Hepatocyte (in vitro differentiated cells): ENCODE data around the gene ZNF358. TPM values are rescaled to one million over a fixed set of nuclear protein-coding genes. Genes with fewer than 3 reads are reported as not detected.

Experiments used
- DNase-seq: peaks from one replicate; pipeline ENCODE4 v3.0.0-alpha.2; 2016; ENCODE audit warnings: low spot score
- H2AFZ ChIP-seq: fragments of 200-600 bp; sonication (generic); 2 replicates; pipeline ENCODE4 v1.6.0; 2016; ENCODE audit warnings: antibody characterized with exemption, mild to moderate bottlenecking
- H3K27ac ChIP-seq: fragments of 200-600 bp; sonication (generic); 2 replicates; pipeline ENCODE4 v1.5.1; 2016; ENCODE audit warnings: mild to moderate bottlenecking
- H3K27me3 ChIP-seq: fragments of 200-600 bp; sonication (generic); 2 replicates; pipeline ENCODE4 v1.6.1; 2016
- H3K36me3 ChIP-seq: fragments of 200-600 bp; sonication (generic); replicated peaks from 2 replicates; pipeline ENCODE4 v1.5.1; 2016; ENCODE audit warnings: low read depth; ENCODE audit not compliant: insufficient read depth
- H3K4me1 ChIP-seq: fragments of 200-600 bp; sonication (generic); 2 replicates; pipeline ENCODE4 v1.5.1; 2016; ENCODE audit warnings: mild to moderate bottlenecking, moderate library complexity; ENCODE audit not compliant: insufficient read depth
- H3K4me2 ChIP-seq: fragments of 200-600 bp; sonication (generic); 2 replicates; pipeline ENCODE4 v1.6.0; 2016
- H3K4me3 ChIP-seq: fragments of 200-600 bp; sonication (generic); 2 replicates; pipeline ENCODE4 v1.5.1; 2016; ENCODE audit warnings: mild to moderate bottlenecking
- H3K79me2 ChIP-seq: fragments of 200-600 bp; sonication (generic); 2 replicates; pipeline ENCODE4 v1.6.0; 2017; ENCODE audit warnings: mild to moderate bottlenecking
- H3K9me2 ChIP-seq: fragments of 200-600 bp; sonication (generic); replicated peaks from 2 replicates; pipeline ENCODE4 v1.6.0; 2017; ENCODE audit warnings: mild to moderate bottlenecking; ENCODE audit not compliant: insufficient read depth
- H3K9me3 ChIP-seq: fragments of 200-600 bp; sonication (generic); 2 replicates; pipeline ENCODE4 v1.5.1; 2016; ENCODE audit warnings: low read depth, mild to moderate bottlenecking
- H4K20me1 ChIP-seq: fragments of 200-600 bp; sonication (generic); 2 replicates; pipeline ENCODE4 v1.6.0; 2016; ENCODE audit warnings: mild to moderate bottlenecking; ENCODE audit not compliant: insufficient read depth, poor library complexity, severe bottlenecking
- EZH2 ChIP-seq: fragments of 200-600 bp; sonication (generic); IDR thresholded peaks from 2 replicates; pipeline ENCODE4 v1.6.1; 2016; ENCODE audit warnings: antibody characterized with exemption, mild to moderate bottlenecking, borderline replicate concordance
- EZH2phosphoT487 ChIP-seq: fragments of 200-600 bp; sonication (generic); IDR thresholded peaks from one replicate; pipeline ENCODE4 v1.6.1; 2018; ENCODE audit warnings: antibody characterized with exemption, mild to moderate bottlenecking, low read depth, moderate library complexity; ENCODE audit not compliant: unreplicated experiment, severe bottlenecking
- WGBS: methylation state at CpG from one replicate; pipeline ENCODE4 v1.1.6; 2016; ENCODE audit warnings: low lambda C conversion rate; ENCODE audit errors: missing lambda C conversion rate; 5-methylcytosine and 5-hydroxymethylcytosine counted together
- polyA plus RNA-seq: library from polyadenylated mRNA; unstranded; fragments of >200 nt; fragmentation: Nextera tagmentation; extraction: Ambion mirVana; gene quantifications from 2 replicates; pipeline ENCODE4 v1.2.1, GENCODE V29; 2016
- total RNA-seq: library from RNA; depleted of rRNA; stranded (reverse); fragments of >200 nt; gene quantifications from 2 replicates; pipeline ENCODE4 v1.2.3, GENCODE V29; 2014
- TF ChIP-seq, protein P1 (sequence below): fragments of 200-600 bp; sonication (generic); IDR thresholded peaks from 2 replicates; pipeline ENCODE4 v1.5.1; 2016; ENCODE audit warnings: antibody characterized with exemption, mild to moderate bottlenecking; ENCODE audit not compliant: poor library complexity

ZNF358 gene
- total and polyA plus RNA-seq, 2 experiments from 2014 or later: 37.8 to 39.9 TPM

- Histone ChIP-seq H3K9me3 (no peaks in the 10 kb centered on the region), H3K27me3 (no peaks in the 10 kb centered on the region), H2AFZ (no peak overlapping the region), H3K79me2 (no peaks in the 10 kb centered on the region), H3K27ac (no peak overlapping the region), H3K4me2 (no peak overlapping the region), H3K4me3 (no peak overlapping the region), H3K9me2 (no peaks in the 10 kb centered on the region), H3K36me3 (no peaks in the 10 kb centered on the region), H4K20me1 (no peaks in the 10 kb centered on the region), H3K4me1 (no peaks in the 10 kb centered on the region)
- WGBS: 98% methylated on average over 31 of the region's 33 CpGs
- DNase-seq: no peak
- TF ChIP-seq EZH2 (no peak), EZH2phosphoT487 (no peak)
- TF ChIP-seq, protein P1, sequence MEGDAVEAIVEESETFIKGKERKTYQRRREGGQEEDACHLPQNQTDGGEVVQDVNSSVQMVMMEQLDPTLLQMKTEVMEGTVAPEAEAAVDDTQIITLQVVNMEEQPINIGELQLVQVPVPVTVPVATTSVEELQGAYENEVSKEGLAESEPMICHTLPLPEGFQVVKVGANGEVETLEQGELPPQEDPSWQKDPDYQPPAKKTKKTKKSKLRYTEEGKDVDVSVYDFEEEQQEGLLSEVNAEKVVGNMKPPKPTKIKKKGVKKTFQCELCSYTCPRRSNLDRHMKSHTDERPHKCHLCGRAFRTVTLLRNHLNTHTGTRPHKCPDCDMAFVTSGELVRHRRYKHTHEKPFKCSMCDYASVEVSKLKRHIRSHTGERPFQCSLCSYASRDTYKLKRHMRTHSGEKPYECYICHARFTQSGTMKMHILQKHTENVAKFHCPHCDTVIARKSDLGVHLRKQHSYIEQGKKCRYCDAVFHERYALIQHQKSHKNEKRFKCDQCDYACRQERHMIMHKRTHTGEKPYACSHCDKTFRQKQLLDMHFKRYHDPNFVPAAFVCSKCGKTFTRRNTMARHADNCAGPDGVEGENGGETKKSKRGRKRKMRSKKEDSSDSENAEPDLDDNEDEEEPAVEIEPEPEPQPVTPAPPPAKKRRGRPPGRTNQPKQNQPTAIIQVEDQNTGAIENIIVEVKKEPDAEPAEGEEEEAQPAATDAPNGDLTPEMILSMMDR: no peak
Measured at GRCh38 chr19:7529610-7530490, 13.9 kb downstream of the ZNF358 start.

- H3K36me3 ChIP-seq: no peaks in the 10 kb centered on the region
- H3K4me2 ChIP-seq: peak overlapping the region; percentile 97
- no peaks in the 10 kb centered on the region for H3K9me3 ChIP-seq
- peak overlapping the region; percentile 93 for H2AFZ ChIP-seq
- TF ChIP-seq, protein P1: no peak
- TF ChIP-seq EZH2 (no peak), EZH2phosphoT487 (no peak)
- no peaks in the 10 kb centered on the region for H3K27me3 ChIP-seq
- H4K20me1 ChIP-seq: no peaks in the 10 kb centered on the region
- no peak for DNase-seq
- 50% methylated on average over 30 of the region's 30 CpGs for WGBS
- peak overlapping the region; percentile 27 for H3K4me3 ChIP-seq
- H3K79me2 ChIP-seq: no peaks in the 10 kb centered on the region
- H3K4me1 ChIP-seq: no peaks in the 10 kb centered on the region
- peak overlapping the region; percentile 87 for H3K27ac ChIP-seq
- H3K9me2 ChIP-seq: no peaks in the 10 kb centered on the region
Measured at GRCh38 chr19:7533281-7533885, 17.5 kb downstream of the ZNF358 start.

DNA sequence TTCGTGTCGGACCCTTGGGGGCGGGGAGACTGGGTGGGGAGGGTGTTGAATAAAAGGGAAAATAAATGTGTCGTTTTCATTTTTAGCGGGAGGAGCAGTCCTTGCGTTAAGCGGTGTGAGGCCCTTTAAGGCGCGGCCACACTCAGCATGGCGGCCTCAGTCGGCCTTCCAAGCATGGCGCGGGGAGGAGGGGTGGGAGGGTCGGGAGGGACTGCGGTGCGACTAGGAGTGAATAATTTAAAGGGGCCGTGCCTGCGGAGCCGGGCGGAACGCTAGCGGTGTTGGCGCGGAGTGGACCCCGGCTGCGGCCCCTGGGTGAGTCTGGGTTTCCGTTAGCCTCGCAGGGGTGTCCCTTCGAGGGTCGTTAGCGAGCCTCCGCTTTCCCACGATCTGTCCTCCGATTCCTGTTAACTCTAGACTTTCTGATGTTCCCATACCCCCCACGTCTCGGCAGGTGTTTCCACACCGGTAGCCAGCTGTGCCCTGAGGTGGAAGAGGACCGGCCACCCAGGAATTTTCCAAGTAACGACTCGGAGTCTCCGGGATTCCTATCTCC, 18.1 kb downstream of the ZNF358 start:
- Histone ChIP-seq H2AFZ (peak overlapping the region; percentile 93), H3K4me3 (peak overlapping the region; percentile 27), H3K9me3 (no peaks in the 10 kb centered on the region), H3K27ac (peak overlapping the region; percentile 87), H3K4me1 (no peaks in the 10 kb centered on the region), H3K79me2 (no peaks in the 10 kb centered on the region), H3K4me2 (peak overlapping the region; percentile 97), H3K27me3 (no peaks in the 10 kb centered on the region), H3K36me3 (no peaks in the 10 kb centered on the region), H4K20me1 (no peaks in the 10 kb centered on the region), H3K9me2 (no peaks in the 10 kb centered on the region)
- DNase-seq: peak; percentile 93
- TF ChIP-seq EZH2 (no peak), EZH2phosphoT487 (no peak)
- TF ChIP-seq, protein P1: no peak
- 0% methylated on average over 29 of the region's 41 CpGs for WGBS
